ENCODE data around the gene SETD1B.

- TF ChIP-seq EZH2phosphoT487 (IDR thresholded peaks at IDR 0.05; ENCODE audit: low read depth) = no peak
- no peak for TF ChIP-seq CTCF (IDR thresholded peaks at IDR 0.05; ENCODE audit: low read depth, low read length)
These were observed 24.5 kb downstream of the SETD1B start for GRCh38 chr12:121828306-121828705.

All from OCI-LY3 (cell line).